Karpas-422 (cell line): Measurements from ENCODE around the gene CPE. TPM values are rescaled to one million over a fixed set of nuclear protein-coding genes. Genes with fewer than 3 reads are reported as not detected.

Experiments
- DNase-seq: peaks from one replicate; pipeline ENCODE4 v3.0.0-alpha.2; 2015
- H2AFZ ChIP-seq: fragments of 200-600 bp; sonication (generic); 2 replicates; pipeline ENCODE4 v1.6.1; 2014; ENCODE audit warnings: antibody characterized with exemption, low read length, mixed read lengths
- H3K27ac ChIP-seq: fragments of 200-600 bp; sonication (generic); 2 replicates; pipeline ENCODE4 v1.5.1; 2014; ENCODE audit warnings: mild to moderate bottlenecking, low read length, moderate library complexity
- H3K27me3 ChIP-seq: fragments of 200-600 bp; sonication (generic); 2 replicates; pipeline ENCODE4 v1.6.1; 2014; ENCODE audit warnings: low read length, mixed read lengths
- H3K36me3 ChIP-seq: fragments of 200-600 bp; sonication (generic); 2 replicates; pipeline ENCODE4 v1.6.1; 2014; ENCODE audit warnings: low read length, mixed read lengths; ENCODE audit not compliant: insufficient read depth
- H3K4me1 ChIP-seq: fragments of 200-600 bp; sonication (generic); 2 replicates; pipeline ENCODE4 v1.6.1; 2014; ENCODE audit warnings: mild to moderate bottlenecking, low read length, mixed read lengths
- H3K4me2 ChIP-seq: fragments of 200-600 bp; sonication (generic); 2 replicates; pipeline ENCODE4 v1.6.1; 2014; ENCODE audit warnings: low read length, low read depth, mild to moderate bottlenecking; ENCODE audit not compliant: poor library complexity, severe bottlenecking
- H3K4me3 ChIP-seq: fragments of 200-600 bp; sonication (generic); 2 replicates; pipeline ENCODE4 v1.5.1; 2014; ENCODE audit warnings: mild to moderate bottlenecking, antibody characterized with exemption, low read length, mixed read lengths
- H3K79me2 ChIP-seq: fragments of 200-600 bp; sonication (generic); 2 replicates; pipeline ENCODE4 v1.6.1; 2014; ENCODE audit warnings: mild to moderate bottlenecking, low read length, mixed read lengths
- H3K9ac ChIP-seq: fragments of 200-600 bp; sonication (generic); 2 replicates; pipeline ENCODE4 v1.6.0; 2014; ENCODE audit warnings: low read length
- H3K9me2 ChIP-seq: fragments of 200-600 bp; sonication (generic), shearing (Covaris generic); replicated peaks from 2 replicates; pipeline ENCODE4 v1.6.0; 2014; ENCODE audit warnings: mild to moderate bottlenecking, low read length, moderate library complexity; ENCODE audit not compliant: insufficient read depth
- H3K9me3 ChIP-seq: fragments of 300-700, 200-600 bp; sonication (generic); 2 replicates; pipeline ENCODE4 v1.6.1; 2014; ENCODE audit warnings: low read length, mixed read lengths
- H4K20me1 ChIP-seq: fragments of 200-600 bp; sonication (generic); 2 replicates; pipeline ENCODE4 v1.6.1; 2014; ENCODE audit warnings: mild to moderate bottlenecking, antibody characterized with exemption, low read length, low read depth; ENCODE audit not compliant: insufficient read depth
- total RNA-seq: library from RNA; depleted of rRNA; stranded (reverse); fragments of >200 nt; shearing (Covaris generic); gene quantifications from 2 replicates; pipeline ENCODE4 v1.2.3, GENCODE V29; 2014; ENCODE audit warnings: low replicate concordance

The CPE gene
- total RNA-seq, 1 experiment from 2014 or later = not detected

GRCh38 chr4:165360041-165360695 lies 18.6 kb upstream of the CPE start:
- Histone ChIP-seq H3K27ac (no peak overlapping the region), H3K9me2 (no peaks in the 10 kb centered on the region)

GRCh38 chr4:165360985-165361670 lies 17.7 kb upstream of the CPE start:
- H3K79me2 ChIP-seq = no peaks in the 10 kb centered on the region
- no peak overlapping the region for H3K9ac ChIP-seq
- H3K4me1 ChIP-seq = no peaks in the 10 kb centered on the region
- no peaks in the 10 kb centered on the region for H3K9me2 ChIP-seq
- H2AFZ ChIP-seq = no peak overlapping the region
- no peak overlapping the region for H3K4me3 ChIP-seq
- H3K4me2 ChIP-seq = no peak overlapping the region
- H4K20me1 ChIP-seq = no peaks in the 10 kb centered on the region
- DNase-seq = no peak
- H3K27ac ChIP-seq = no peak overlapping the region
- no peaks in the 10 kb centered on the region for H3K27me3 ChIP-seq
- no peaks in the 10 kb centered on the region for H3K36me3 ChIP-seq
- no peaks in the 10 kb centered on the region for H3K9me3 ChIP-seq

More at GRCh38 chr4:165360041-165360695, 18.6 kb upstream of the CPE start:
- H3K9ac ChIP-seq = no peak overlapping the region
- no peaks in the 10 kb centered on the region for H3K4me1 ChIP-seq
- H3K27me3 ChIP-seq = peaks cover 3% of the 10 kb centered on the region; the same call in 1 of the 2 replicates
- H2AFZ ChIP-seq = no peak overlapping the region
- H3K9me3 ChIP-seq = no peaks in the 10 kb centered on the region
- H3K4me3 ChIP-seq = no peak overlapping the region
- no peaks in the 10 kb centered on the region for H3K36me3 ChIP-seq
- H3K4me2 ChIP-seq = no peak overlapping the region
- H4K20me1 ChIP-seq = no peaks in the 10 kb centered on the region
- H3K79me2 ChIP-seq = no peaks in the 10 kb centered on the region
- no peak for DNase-seq

- H3K9me3 ChIP-seq = no peaks in the 10 kb centered on the region
- no peak overlapping the region for H3K4me2 ChIP-seq
- DNase-seq = no peak
- no peaks in the 10 kb centered on the region for H4K20me1 ChIP-seq
- H3K9me2 ChIP-seq = no peaks in the 10 kb centered on the region
- no peaks in the 10 kb centered on the region for H3K4me1 ChIP-seq
- H2AFZ ChIP-seq = no peak overlapping the region
- H3K27ac ChIP-seq = no peak overlapping the region
- no peaks in the 10 kb centered on the region for H3K79me2 ChIP-seq
- H3K4me3 ChIP-seq = no peak overlapping the region
- H3K36me3 ChIP-seq = no peaks in the 10 kb centered on the region
- no peaks in the 10 kb centered on the region for H3K27me3 ChIP-seq
- H3K9ac ChIP-seq = no peak overlapping the region
Measured at GRCh38 chr4:165361810-165362209, 17.0 kb upstream of the CPE start.

- Histone ChIP-seq H3K4me3 (no peak overlapping the region), H3K4me1 (no peaks in the 10 kb centered on the region), H3K27ac (no peak overlapping the region), H3K4me2 (no peak overlapping the region), H3K36me3 (no peaks in the 10 kb centered on the region), H3K27me3 (no peaks in the 10 kb centered on the region), H4K20me1 (no peaks in the 10 kb centered on the region), H3K9me3 (no peaks in the 10 kb centered on the region), H3K79me2 (no peaks in the 10 kb centered on the region), H3K9me2 (no peaks in the 10 kb centered on the region), H2AFZ (no peak overlapping the region), H3K9ac (no peak overlapping the region)
- no peak for DNase-seq
Measured at GRCh38 chr4:165364452-165365080, 14.2 kb upstream of the CPE start.

GRCh38 chr4:165367040-165367439 lies 11.8 kb upstream of the CPE start:
- Histone ChIP-seq H3K36me3 (no peaks in the 10 kb centered on the region), H3K79me2 (no peaks in the 10 kb centered on the region), H3K9me3 (no peaks in the 10 kb centered on the region), H3K4me3 (no peak overlapping the region), H3K27ac (no peak overlapping the region), H3K9me2 (no peaks in the 10 kb centered on the region), H3K9ac (no peak overlapping the region), H2AFZ (no peak overlapping the region), H3K27me3 (no peaks in the 10 kb centered on the region), H4K20me1 (no peaks in the 10 kb centered on the region), H3K4me2 (no peak overlapping the region), H3K4me1 (no peaks in the 10 kb centered on the region)
- no peak for DNase-seq

- Histone ChIP-seq H2AFZ (no peak overlapping the region), H3K79me2 (no peaks in the 10 kb centered on the region), H3K9ac (no peak overlapping the region)
Measured at GRCh38 chr4:165368114-165368513, 10.7 kb upstream of the CPE start.

GRCh38 chr4:165368567-165368966 lies 10.2 kb upstream of the CPE start:
- Histone ChIP-seq H3K4me3 (no peak overlapping the region), H3K27me3 (no peaks in the 10 kb centered on the region), H2AFZ (no peak overlapping the region), H3K79me2 (no peaks in the 10 kb centered on the region), H3K27ac (no peak overlapping the region), H3K9ac (no peak overlapping the region), H3K4me2 (no peak overlapping the region), H3K9me3 (no peaks in the 10 kb centered on the region), H3K36me3 (no peaks in the 10 kb centered on the region), H3K9me2 (no peaks in the 10 kb centered on the region), H4K20me1 (no peaks in the 10 kb centered on the region), H3K4me1 (no peaks in the 10 kb centered on the region)
- no peak for DNase-seq

More at GRCh38 chr4:165368114-165368513, 10.7 kb upstream of the CPE start:
- Histone ChIP-seq H3K27ac (no peak overlapping the region), H3K36me3 (no peaks in the 10 kb centered on the region), H3K4me2 (no peak overlapping the region), H3K4me3 (no peak overlapping the region), H3K27me3 (no peaks in the 10 kb centered on the region), H3K9me3 (no peaks in the 10 kb centered on the region), H3K4me1 (no peaks in the 10 kb centered on the region), H3K9me2 (no peaks in the 10 kb centered on the region), H4K20me1 (no peaks in the 10 kb centered on the region)
- DNase-seq = no peak

- no peak overlapping the region for H3K4me2 ChIP-seq
- no peaks in the 10 kb centered on the region for H3K9me3 ChIP-seq
- H2AFZ ChIP-seq = no peak overlapping the region
- H3K9me2 ChIP-seq = no peaks in the 10 kb centered on the region
- H3K9ac ChIP-seq = no peak overlapping the region
- no peaks in the 10 kb centered on the region for H3K79me2 ChIP-seq
- H3K4me1 ChIP-seq = no peaks in the 10 kb centered on the region
- H4K20me1 ChIP-seq = no peaks in the 10 kb centered on the region
- H3K27me3 ChIP-seq = no peaks in the 10 kb centered on the region
- no peaks in the 10 kb centered on the region for H3K36me3 ChIP-seq
- no peak overlapping the region for H3K4me3 ChIP-seq
- no peak overlapping the region for H3K27ac ChIP-seq
- DNase-seq = no peak
Measured at GRCh38 chr4:165369522-165369921, 9.3 kb upstream of the CPE start.
